ENCODE data around the gene ADARB1.

GRCh38 chr21:45048968-45049367 is 25.4 kb upstream of the ADARB1 start:
- TF ChIP-seq USF2 (IDR thresholded peaks at IDR 0.05; ENCODE audit: low read depth, low read length) (no peak), CEBPB (IDR thresholded peaks at IDR 0.05; ENCODE audit: low read depth, low read length) (no peak), CTCF (conservative IDR thresholded peaks at IDR 0.05; ENCODE audit: low read depth, low read length) (no peak), RFX5 (IDR thresholded peaks at IDR 0.05; ENCODE audit: low read depth, low read length) (no peak), POLR2A (IDR thresholded peaks at IDR 0.05; ENCODE audit: low read depth, low read length) (no peak), RAD21 (IDR thresholded peaks at IDR 0.05; ENCODE audit: low read length) (no peak), ELK1 (IDR thresholded peaks at IDR 0.05; ENCODE audit: borderline replicate concordance, low read depth, low read length) (no peak), SMC3 (IDR thresholded peaks at IDR 0.05; ENCODE audit: low read depth, low read length) (no peak)

Data from IMR-90 (cell line).